GM03348 (cell line): ENCODE measurements around the gene CEP41.
"Not testable (repeated sequence)": the region's sequence is repeated elsewhere in the genome, so short reads cannot be mapped to it uniquely, and the experiment has no call there.

Source experiments
- DNase-seq: peaks from one replicate; pipeline ENCODE4 v3.0.0; 2012; ENCODE audit warnings: low spot score

CEP41 gene

GRCh38 chr7:130458257-130458656, 17.4 kb upstream of the CEP41 start:
- DNase-seq: no peak

- no peak for DNase-seq
These were observed 14.1 kb upstream of the CEP41 start for GRCh38 chr7:130454959-130455358.

- DNase-seq: no peak
These were observed 12.1 kb upstream of the CEP41 start for GRCh38 chr7:130452951-130453350.

GRCh38 chr7:130451344-130451743, 10.5 kb upstream of the CEP41 start:
- not testable (repeated sequence) for DNase-seq

GRCh38 chr7:130446259-130446658, 5.4 kb upstream of the CEP41 start:
- no peak for DNase-seq

- no peak for DNase-seq
These were observed 4.1 kb upstream of the CEP41 start for GRCh38 chr7:130444751-130445407.

GRCh38 chr7:130444234-130444633, 3.4 kb upstream of the CEP41 start:
- peak; percentile 75 for DNase-seq

- DNase-seq: no peak
These were observed 1.8 kb upstream of the CEP41 start for GRCh38 chr7:130442601-130443000.

- DNase-seq: no peak
These were observed 623 bp upstream of the CEP41 start for GRCh38 chr7:130441408-130441869.

- no peak for DNase-seq
These were observed 4.6 kb downstream of the CEP41 start for GRCh38 chr7:130436253-130436652.

GRCh38 chr7:130435311-130435854, 5.4 kb downstream of the CEP41 start:
- DNase-seq: no peak

GRCh38 chr7:130433301-130433700, 7.5 kb downstream of the CEP41 start:
- no peak for DNase-seq

- DNase-seq: peak; percentile 24
These were observed 7.9 kb downstream of the CEP41 start for GRCh38 chr7:130432886-130433285.

- DNase-seq: peak; percentile 48
These were observed 9.8 kb downstream of the CEP41 start for GRCh38 chr7:130430841-130431666.

- no peak for DNase-seq
These were observed 10.7 kb downstream of the CEP41 start for GRCh38 chr7:130430115-130430514.

GRCh38 chr7:130429019-130429418, 11.8 kb downstream of the CEP41 start:
- DNase-seq: no peak

GRCh38 chr7:130426564-130426963, 14.3 kb downstream of the CEP41 start:
- no peak for DNase-seq

GRCh38 chr7:130425796-130426195, 15.0 kb downstream of the CEP41 start:
- no peak for DNase-seq

- no peak for DNase-seq
These were observed 17.2 kb downstream of the CEP41 start for GRCh38 chr7:130423501-130424037.

- DNase-seq: peak; percentile 48
These were observed 19.1 kb downstream of the CEP41 start for GRCh38 chr7:130421684-130422083.

- no peak for DNase-seq
These were observed 19.8 kb downstream of the CEP41 start for GRCh38 chr7:130420943-130421578.

- no peak for DNase-seq
These were observed 21.2 kb downstream of the CEP41 start for GRCh38 chr7:130419658-130420057.
